ENCODE results near the gene NPM1.
"Not testable (repeated sequence)": the region's sequence is repeated elsewhere in the genome, so short reads cannot be mapped to it uniquely, and the experiment has no call there.

Gene NPM1

GRCh38 chr5:171367424-171368370, 20.0 kb upstream of the NPM1 start:
- Mint-ChIP-seq H3K9me3 (no peaks in the 10 kb centered on the region), H3K36me3 (no peaks in the 10 kb centered on the region), H3K4me1 (peaks cover 4% of the 10 kb centered on the region), H3K27me3 (peaks cover 15% of the 10 kb centered on the region), H3K4me3 (no peak overlapping the region), H3K27ac (no peak overlapping the region)
- no peak for ATAC-seq (ENCODE audit: low read depth)
- no peak for DNase-seq (ENCODE audit: low spot score in 2 of 2)

DNA sequence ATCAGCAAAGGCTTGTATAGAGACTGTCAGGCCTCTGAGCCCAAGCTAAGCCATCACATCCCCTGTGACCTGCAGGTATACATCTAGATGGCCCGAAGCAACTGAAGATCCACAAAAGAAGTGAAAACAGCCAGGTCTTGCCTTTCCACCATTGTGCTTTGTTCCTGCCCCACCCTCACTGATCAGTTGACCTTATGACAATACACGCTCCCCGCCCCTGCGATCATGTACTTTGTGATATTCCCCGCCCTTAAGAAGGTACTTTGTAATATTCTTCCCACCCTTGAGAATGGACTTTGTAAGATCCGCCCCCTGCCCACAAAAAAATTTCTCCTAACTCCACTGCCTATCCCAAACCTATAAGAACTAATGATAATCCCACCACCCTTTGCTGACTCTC, 18.6 kb upstream of the NPM1 start:
- H3K27ac Mint-ChIP-seq, result no peak overlapping the region
- no peak overlapping the region for H3K4me3 Mint-ChIP-seq
- no peaks in the 10 kb centered on the region for H3K9me3 Mint-ChIP-seq
- H3K36me3 Mint-ChIP-seq, result peaks cover 2% of the 10 kb centered on the region
- no peak for DNase-seq (ENCODE audit: low spot score in 2 of 2)
- no peak for ATAC-seq (ENCODE audit: low read depth)
- H3K27me3 Mint-ChIP-seq, result peaks cover 16% of the 10 kb centered on the region
- H3K4me1 Mint-ChIP-seq, result peaks cover under 1% of the 10 kb centered on the region

DNA sequence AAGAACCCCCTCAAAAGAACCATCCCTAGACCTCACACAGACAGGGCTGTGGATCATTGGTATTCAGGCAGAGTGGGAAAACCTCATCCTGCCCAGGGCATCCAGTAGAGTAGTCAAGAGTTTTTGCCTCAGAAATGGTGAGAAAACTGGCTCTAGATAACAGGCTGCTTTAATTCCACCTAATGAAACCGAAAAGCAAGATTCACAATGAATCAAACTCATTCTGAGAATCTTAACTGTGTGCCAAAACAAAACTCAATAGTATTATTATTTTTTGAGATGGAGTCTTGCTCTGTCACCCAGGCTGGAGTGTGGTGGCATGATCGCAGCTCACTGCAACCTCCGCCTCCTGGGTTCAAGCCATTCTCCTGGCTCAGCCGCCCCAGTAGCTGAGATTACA, 17.8 kb upstream of the NPM1 start:
- Mint-ChIP-seq H3K9me3 (no peaks in the 10 kb centered on the region), H3K36me3 (peaks cover 2% of the 10 kb centered on the region), H3K27ac (no peak overlapping the region), H3K4me1 (no peaks in the 10 kb centered on the region), H3K4me3 (no peak overlapping the region), H3K27me3 (peaks cover 16% of the 10 kb centered on the region)
- no peak for DNase-seq (ENCODE audit: low spot score in 2 of 2)
- no peak for ATAC-seq (ENCODE audit: low read depth)

GRCh38 chr5:171370881-171371280, 16.8 kb upstream of the NPM1 start:
- not testable (repeated sequence) for H3K9me3 Mint-ChIP-seq, H3K4me1 Mint-ChIP-seq

GRCh38 chr5:171371326-171371725, 16.3 kb upstream of the NPM1 start:
- Mint-ChIP-seq H3K4me3 (no peak overlapping the region), H3K27ac (no peak overlapping the region), H3K27me3 (peaks cover 9% of the 10 kb centered on the region), H3K4me1 (no peaks in the 10 kb centered on the region), H3K36me3 (peaks cover 2% of the 10 kb centered on the region), H3K9me3 (no peaks in the 10 kb centered on the region)
- DNase-seq (ENCODE audit: low spot score in 2 of 2) (no peak), ATAC-seq (ENCODE audit: low read depth) (no peak)

More at GRCh38 chr5:171370881-171371280, 16.8 kb upstream of the NPM1 start:
- not testable (repeated sequence) for H3K4me3 Mint-ChIP-seq; H3K27me3 Mint-ChIP-seq; H3K27ac Mint-ChIP-seq; H3K36me3 Mint-ChIP-seq; ATAC-seq (ENCODE audit: low read depth); DNase-seq (ENCODE audit: low spot score in 2 of 2)

- DNase-seq (ENCODE audit: low spot score in 2 of 2), result no peak
- Mint-ChIP-seq H3K4me3 (no peak overlapping the region), H3K27me3 (no peaks in the 10 kb centered on the region), H3K27ac (no peak overlapping the region), H3K36me3 (no peaks in the 10 kb centered on the region), H3K9me3 (no peaks in the 10 kb centered on the region), H3K4me1 (no peaks in the 10 kb centered on the region)
- no peak for ATAC-seq (ENCODE audit: low read depth)
Observed at GRCh38 chr5:171379961-171380360, 7.7 kb upstream of the NPM1 start.

- not testable (repeated sequence) for H3K36me3 Mint-ChIP-seq; H3K9me3 Mint-ChIP-seq; H3K4me1 Mint-ChIP-seq; H3K4me3 Mint-ChIP-seq; ATAC-seq (ENCODE audit: low read depth); H3K27ac Mint-ChIP-seq; DNase-seq (ENCODE audit: low spot score in 2 of 2); H3K27me3 Mint-ChIP-seq
Observed at GRCh38 chr5:171384416-171384815, 3.2 kb upstream of the NPM1 start.

GRCh38 chr5:171384999-171385398, 2.6 kb upstream of the NPM1 start:
- not testable (repeated sequence) for ATAC-seq (ENCODE audit: low read depth); H3K9me3 Mint-ChIP-seq; H3K27ac Mint-ChIP-seq; DNase-seq (ENCODE audit: low spot score in 2 of 2); H3K27me3 Mint-ChIP-seq; H3K36me3 Mint-ChIP-seq; H3K4me3 Mint-ChIP-seq
- H3K4me1 Mint-ChIP-seq, result peaks cover 16% of the 10 kb centered on the region

- Mint-ChIP-seq H3K27ac (no peak overlapping the region), H3K4me1 (peaks cover 24% of the 10 kb centered on the region), H3K27me3 (no peaks in the 10 kb centered on the region), H3K36me3 (peaks cover 4% of the 10 kb centered on the region), H3K4me3 (no peak overlapping the region), H3K9me3 (no peaks in the 10 kb centered on the region)
- DNase-seq (ENCODE audit: low spot score in 2 of 2) (no peak), ATAC-seq (ENCODE audit: low read depth) (no peak)
Observed at GRCh38 chr5:171386006-171386671, 1.5 kb upstream of the NPM1 start.

DNA sequence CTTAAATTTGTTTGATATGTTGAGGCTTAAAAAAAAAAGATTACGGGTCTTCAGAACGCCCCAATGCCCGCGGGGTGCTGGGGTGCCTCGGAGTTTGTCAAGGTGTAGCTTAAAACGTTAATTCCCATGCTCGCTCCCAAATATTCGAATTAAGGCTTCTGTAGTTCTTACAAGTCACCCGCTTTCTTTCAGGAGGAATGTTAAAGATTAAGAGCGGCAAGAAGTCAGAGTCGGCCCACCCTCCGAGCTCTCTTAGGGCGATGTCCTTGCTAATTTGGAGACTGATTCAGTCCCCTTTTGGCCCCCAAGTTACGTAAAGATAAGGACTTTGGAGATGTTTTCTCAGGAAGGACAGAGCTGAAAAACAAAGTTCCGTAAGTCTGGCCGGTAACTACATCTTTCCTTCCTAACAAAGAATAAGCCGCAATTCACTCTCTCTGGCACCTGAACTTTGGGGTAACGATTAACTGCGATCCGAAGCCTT, 746 bp upstream of the NPM1 start:
- Mint-ChIP-seq H3K27ac (peak overlapping the region; percentile 95), H3K27me3 (no peaks in the 10 kb centered on the region), H3K4me1 (peaks cover 29% of the 10 kb centered on the region), H3K4me3 (peak overlapping the region; percentile 98), H3K9me3 (no peaks in the 10 kb centered on the region), H3K36me3 (peaks cover 6% of the 10 kb centered on the region)
- DNase-seq (ENCODE audit: low spot score in 2 of 2) (peak in 1 of 2 donors; percentile 21), ATAC-seq (ENCODE audit: low read depth) (no peak)

GRCh38 chr5:171387970-171388815, 544 bp downstream of the NPM1 start:
- DNase-seq (ENCODE audit: low spot score in 2 of 2) (peak; percentile 68 to 71), ATAC-seq (ENCODE audit: low read depth) (peak; percentile 28)
- Mint-ChIP-seq H3K9me3 (no peaks in the 10 kb centered on the region), H3K36me3 (peaks cover 11% of the 10 kb centered on the region), H3K4me3 (peak overlapping the region; percentile 98), H3K4me1 (peaks cover 39% of the 10 kb centered on the region), H3K27me3 (no peaks in the 10 kb centered on the region), H3K27ac (peak overlapping the region; percentile 95)

GRCh38 chr5:171388816-171389168, 1.1 kb downstream of the NPM1 start:
- Mint-ChIP-seq H3K4me1 (peaks cover 41% of the 10 kb centered on the region), H3K27ac (peak overlapping the region; percentile 95), H3K4me3 (peak overlapping the region; percentile 98), H3K9me3 (no peaks in the 10 kb centered on the region), H3K27me3 (no peaks in the 10 kb centered on the region), H3K36me3 (peaks cover 14% of the 10 kb centered on the region)
- no peak for DNase-seq (ENCODE audit: low spot score in 2 of 2)
- no peak for ATAC-seq (ENCODE audit: low read depth)

GRCh38 chr5:171390883-171391677, 3.4 kb downstream of the NPM1 start:
- peaks cover 46% of the 10 kb centered on the region for H3K4me1 Mint-ChIP-seq
- ATAC-seq (ENCODE audit: low read depth), result no peak
- no peaks in the 10 kb centered on the region for H3K9me3 Mint-ChIP-seq
- peaks cover 20% of the 10 kb centered on the region for H3K36me3 Mint-ChIP-seq
- peak overlapping the region; percentile 66 for H3K27ac Mint-ChIP-seq
- peak overlapping the region; percentile 75 for H3K4me3 Mint-ChIP-seq
- no peaks in the 10 kb centered on the region for H3K27me3 Mint-ChIP-seq
- DNase-seq (ENCODE audit: low spot score in 2 of 2), result no peak
